K562 (cell line): Measurements from ENCODE around the gene COX18. TPM values are rescaled to one million over a fixed set of nuclear protein-coding genes. Genes with fewer than 3 reads are reported as not detected.

Experiments
- ASH1L ChIP-seq: fragments of 450-650 bp; IDR thresholded peaks from 2 replicates; pipeline ENCODE4 v1.6.1; 2018; ENCODE audit warnings: borderline replicate concordance, mild to moderate bottlenecking, low read depth; ENCODE audit not compliant: partially characterized antibody
- CBX3 ChIP-seq, 2 experiments: IDR thresholded peaks; 1 replicate in 1 of 2; 2 replicates in 1 of 2; pipeline ENCODE4 v1.6.1; 2012; ENCODE audit warnings: inconsistent platforms in 2 of 2, low read length in 2 of 2, borderline replicate concordance in 1 of 2, control low read depth in 1 of 2
- CREBBP ChIP-seq: IDR thresholded peaks from one replicate; pipeline ENCODE4 v1.6.1; 2012; ENCODE audit warnings: low read depth, mild to moderate bottlenecking, control low read depth, inconsistent platforms, low read length
- DACH1 ChIP-seq: fragments of 450-650 bp; IDR thresholded peaks from 2 replicates; pipeline ENCODE4 v1.6.1; 2018; ENCODE audit not compliant: partially characterized antibody
- HEY1 ChIP-seq: fragments of 250-450 bp; sonication (Bioruptor Pico); IDR thresholded peaks from 2 replicates; pipeline ENCODE4 v1.5.0; 2020; ENCODE audit warnings: mild to moderate bottlenecking, moderate library complexity, borderline replicate concordance
- JUND ChIP-seq, 2 experiments: IDR thresholded peaks; 2 replicates in 1 of 2; 3 replicates in 1 of 2; pipeline ENCODE4 v1.6.1; 2011; ENCODE audit warnings: borderline replicate concordance in 2 of 2, low read depth in 2 of 2, low read length in 2 of 2, improper control_type of control experiment in 1 of 2, missing biosample characterization in 1 of 2, missing genetic modification characterization in 1 of 2, missing genetic modification reagents in 1 of 2
- NFE2 ChIP-seq: IDR thresholded peaks from 2 replicates; pipeline ENCODE4 v1.6.1; 2014; ENCODE audit warnings: antibody characterized with exemption, low read depth
- POLR2H ChIP-seq: IDR thresholded peaks from 2 replicates; pipeline ENCODE4 v1.6.1; 2016; ENCODE audit warnings: missing genetic modification characterization, low read depth, mild to moderate bottlenecking, control low read depth, missing compliant biosample characterization, moderate library complexity
- POU5F1 ChIP-seq: fragments of 150-350 bp; IDR thresholded peaks from 2 replicates; pipeline ENCODE4 v1.6.1; 2014; ENCODE audit warnings: borderline replicate concordance, low read length, low read depth, mild to moderate bottlenecking; ENCODE audit not compliant: partially characterized antibody
- TAF9B ChIP-seq: fragments of 450-650 bp; IDR thresholded peaks from 2 replicates; pipeline ENCODE4 v1.6.1; 2018; ENCODE audit warnings: mild to moderate bottlenecking; ENCODE audit not compliant: partially characterized antibody
- TSC22D4 ChIP-seq: fragments of 450-650 bp; IDR thresholded peaks from 2 replicates; pipeline ENCODE4 v1.6.1; 2016; ENCODE audit warnings: missing genetic modification characterization, missing biosample characterization, control low read depth
- ZNF140 ChIP-seq: fragments of 250-450 bp; sonication (Bioruptor Pico); IDR thresholded peaks from 2 replicates; pipeline ENCODE4 v1.8.0; 2021; ENCODE audit warnings: moderate library complexity, mild to moderate bottlenecking, inconsistent platforms
- ZNF347 ChIP-seq: fragments of 450-650 bp; formaldehyde crosslinking; IDR thresholded peaks from 2 replicates; pipeline ENCODE4 v1.4.0; 2020; ENCODE audit warnings: low read depth, mild to moderate bottlenecking, moderate library complexity
- polyA plus RNA-seq, 8 experiments: library from polyadenylated mRNA; depleted of rRNA in 4 of 8; stranded (reverse) in 5 of 8; unstranded in 3 of 8; fragments of >200 nt; fragmentation: Nextera tagmentation in 2 of 8; fragmentation: Illumina TruSeq in 1 of 8; extraction: Ambion mirVana in 2 of 8; extraction: Trizol in 1 of 8; gene quantifications; 2 replicates each; pipeline versions ENCODE4 v1.2.1 to v1.2.3, GENCODE V29; 2011 to 2014; ENCODE audit warnings: inconsistent platforms in 1 of 8, missing spikeins in 1 of 8
- total RNA-seq, 7 experiments: library from RNA; depleted of rRNA in 6 of 7; stranded (reverse); fragments of >200 nt in 6 of 7; fragmentation: Illumina TruSeq in 2 of 7; extraction: Trizol in 2 of 7; gene quantifications; 2 replicates each; pipeline versions ENCODE4 v1.2.1 to v1.2.3, GENCODE V29; 2011 to 2021; ENCODE audit warnings: low replicate concordance in 1 of 7
- TF ChIP-seq, protein P1 (sequence below): sonication (generic); formaldehyde crosslinking; IDR thresholded peaks from 2 replicates; pipeline ENCODE4 v1.8.0; 2022; ENCODE audit warnings: mild to moderate bottlenecking, low read depth, missing genetic modification reagents
- TF ChIP-seq, protein P2 (sequence below): IDR thresholded peaks from 2 replicates; pipeline ENCODE4 v1.6.1; 2016; ENCODE audit warnings: missing genetic modification characterization, missing compliant biosample characterization
- TF ChIP-seq, protein P3 (sequence below), 2 experiments: IDR thresholded peaks; 2 replicates each; pipeline ENCODE4 v1.6.1; 2012; ENCODE audit warnings: improper control_type of control experiment in 2 of 2, low read depth in 2 of 2, low read length in 2 of 2, borderline replicate concordance in 1 of 2
- TF ChIP-seq, protein P4 (sequence below): sonication (generic); formaldehyde crosslinking; IDR thresholded peaks from 2 replicates; pipeline ENCODE4 v1.8.1; 2023; ENCODE audit warnings: mild to moderate bottlenecking, missing genetic modification reagents

COX18 gene
- total and polyA plus RNA-seq, 9 of the 15 experiments (the other 6 are each of a cell fraction or from before 2014, with no cell fraction given): 7.0 to 21.3 (median 14.7) TPM

DNA sequence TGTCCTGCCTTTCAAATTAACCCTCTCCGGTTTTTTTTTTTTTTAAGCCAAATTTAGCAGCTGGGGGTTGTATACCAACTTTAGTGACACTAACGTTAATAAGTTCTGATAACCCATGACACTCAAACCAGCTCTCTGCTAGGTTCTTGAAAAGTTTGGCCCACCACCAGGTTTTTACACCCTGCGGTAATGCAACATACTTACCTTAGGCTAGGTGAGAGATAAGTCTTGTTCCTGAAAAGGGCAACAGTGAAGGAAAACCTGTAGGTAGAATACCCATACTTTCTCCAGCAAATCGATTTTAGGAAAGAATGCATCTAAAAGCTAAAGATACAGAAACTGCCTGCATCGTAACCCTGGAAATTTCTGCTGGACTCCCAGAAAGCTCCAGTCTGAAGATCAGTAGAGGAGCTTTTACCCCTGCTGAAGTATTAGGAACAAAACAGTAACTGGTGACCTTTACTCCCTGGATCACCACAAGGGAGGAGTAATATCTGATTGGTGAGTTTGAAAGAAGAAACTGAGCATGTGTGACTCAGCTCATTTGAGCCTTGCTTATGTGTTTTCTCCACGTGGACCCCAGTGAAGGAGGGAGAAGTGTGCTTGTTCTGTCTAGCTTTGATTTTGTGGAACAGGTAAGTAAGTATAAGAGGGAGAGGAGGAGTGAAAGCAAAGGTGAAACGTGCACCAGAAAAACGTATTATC, 34.4 kb upstream of the COX18 start (continued):
- TF ChIP-seq CBX3 (IDR thresholded peaks at IDR 0.05; ENCODE audit: borderline replicate concordance in 1 of 2, low read length in 2 of 2): peak in 1 of 2 experiments; percentile 58; a peak in 1 of 3 replicates
- no peak for TF ChIP-seq DACH1
- no peak for TF ChIP-seq POLR2H (tag)
- TF ChIP-seq, protein P1, sequence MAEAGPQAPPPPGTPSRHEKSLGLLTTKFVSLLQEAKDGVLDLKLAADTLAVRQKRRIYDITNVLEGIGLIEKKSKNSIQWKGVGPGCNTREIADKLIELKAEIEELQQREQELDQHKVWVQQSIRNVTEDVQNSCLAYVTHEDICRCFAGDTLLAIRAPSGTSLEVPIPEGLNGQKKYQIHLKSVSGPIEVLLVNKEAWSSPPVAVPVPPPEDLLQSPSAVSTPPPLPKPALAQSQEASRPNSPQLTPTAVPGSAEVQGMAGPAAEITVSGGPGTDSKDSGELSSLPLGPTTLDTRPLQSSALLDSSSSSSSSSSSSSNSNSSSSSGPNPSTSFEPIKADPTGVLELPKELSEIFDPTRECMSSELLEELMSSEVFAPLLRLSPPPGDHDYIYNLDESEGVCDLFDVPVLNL: no peak
- TF ChIP-seq, protein P2, sequence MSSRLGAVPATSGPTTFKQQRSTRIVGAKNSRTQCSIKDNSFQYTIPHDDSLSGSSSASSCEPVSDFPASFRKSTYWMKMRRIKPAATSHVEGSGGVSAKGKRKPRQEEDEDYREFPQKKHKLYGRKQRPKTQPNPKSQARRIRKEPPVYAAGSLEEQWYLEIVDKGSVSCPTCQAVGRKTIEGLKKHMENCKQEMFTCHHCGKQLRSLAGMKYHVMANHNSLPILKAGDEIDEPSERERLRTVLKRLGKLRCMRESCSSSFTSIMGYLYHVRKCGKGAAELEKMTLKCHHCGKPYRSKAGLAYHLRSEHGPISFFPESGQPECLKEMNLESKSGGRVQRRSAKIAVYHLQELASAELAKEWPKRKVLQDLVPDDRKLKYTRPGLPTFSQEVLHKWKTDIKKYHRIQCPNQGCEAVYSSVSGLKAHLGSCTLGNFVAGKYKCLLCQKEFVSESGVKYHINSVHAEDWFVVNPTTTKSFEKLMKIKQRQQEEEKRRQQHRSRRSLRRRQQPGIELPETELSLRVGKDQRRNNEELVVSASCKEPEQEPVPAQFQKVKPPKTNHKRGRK (tag): no peak
- no peak for TF ChIP-seq ZNF140 (CRISPR knock-in tag)
- TF ChIP-seq NFE2: peak; percentile 92
- no peak for TF ChIP-seq JUND (IDR thresholded peaks at IDR 0.05; ENCODE audit: borderline replicate concordance, low read depth, low read length)
- TF ChIP-seq JUND (tag; IDR thresholded peaks at IDR 0.05; ENCODE audit: borderline replicate concordance, low read depth, low read length): peak; percentile 46; the same call in 1 of the 3 replicates
- TF ChIP-seq, protein P3, sequence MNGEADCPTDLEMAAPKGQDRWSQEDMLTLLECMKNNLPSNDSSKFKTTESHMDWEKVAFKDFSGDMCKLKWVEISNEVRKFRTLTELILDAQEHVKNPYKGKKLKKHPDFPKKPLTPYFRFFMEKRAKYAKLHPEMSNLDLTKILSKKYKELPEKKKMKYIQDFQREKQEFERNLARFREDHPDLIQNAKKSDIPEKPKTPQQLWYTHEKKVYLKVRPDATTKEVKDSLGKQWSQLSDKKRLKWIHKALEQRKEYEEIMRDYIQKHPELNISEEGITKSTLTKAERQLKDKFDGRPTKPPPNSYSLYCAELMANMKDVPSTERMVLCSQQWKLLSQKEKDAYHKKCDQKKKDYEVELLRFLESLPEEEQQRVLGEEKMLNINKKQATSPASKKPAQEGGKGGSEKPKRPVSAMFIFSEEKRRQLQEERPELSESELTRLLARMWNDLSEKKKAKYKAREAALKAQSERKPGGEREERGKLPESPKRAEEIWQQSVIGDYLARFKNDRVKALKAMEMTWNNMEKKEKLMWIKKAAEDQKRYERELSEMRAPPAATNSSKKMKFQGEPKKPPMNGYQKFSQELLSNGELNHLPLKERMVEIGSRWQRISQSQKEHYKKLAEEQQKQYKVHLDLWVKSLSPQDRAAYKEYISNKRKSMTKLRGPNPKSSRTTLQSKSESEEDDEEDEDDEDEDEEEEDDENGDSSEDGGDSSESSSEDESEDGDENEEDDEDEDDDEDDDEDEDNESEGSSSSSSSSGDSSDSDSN (IDR thresholded peaks at IDR 0.05; ENCODE audit: borderline replicate concordance in 1 of 2, low read depth in 2 of 2, low read length in 2 of 2): no peak
- TF ChIP-seq ZNF347 (CRISPR knock-in tag): no peak
- TF ChIP-seq POU5F1: no peak
- no peak for TF ChIP-seq TAF9B
- TF ChIP-seq, protein P4, sequence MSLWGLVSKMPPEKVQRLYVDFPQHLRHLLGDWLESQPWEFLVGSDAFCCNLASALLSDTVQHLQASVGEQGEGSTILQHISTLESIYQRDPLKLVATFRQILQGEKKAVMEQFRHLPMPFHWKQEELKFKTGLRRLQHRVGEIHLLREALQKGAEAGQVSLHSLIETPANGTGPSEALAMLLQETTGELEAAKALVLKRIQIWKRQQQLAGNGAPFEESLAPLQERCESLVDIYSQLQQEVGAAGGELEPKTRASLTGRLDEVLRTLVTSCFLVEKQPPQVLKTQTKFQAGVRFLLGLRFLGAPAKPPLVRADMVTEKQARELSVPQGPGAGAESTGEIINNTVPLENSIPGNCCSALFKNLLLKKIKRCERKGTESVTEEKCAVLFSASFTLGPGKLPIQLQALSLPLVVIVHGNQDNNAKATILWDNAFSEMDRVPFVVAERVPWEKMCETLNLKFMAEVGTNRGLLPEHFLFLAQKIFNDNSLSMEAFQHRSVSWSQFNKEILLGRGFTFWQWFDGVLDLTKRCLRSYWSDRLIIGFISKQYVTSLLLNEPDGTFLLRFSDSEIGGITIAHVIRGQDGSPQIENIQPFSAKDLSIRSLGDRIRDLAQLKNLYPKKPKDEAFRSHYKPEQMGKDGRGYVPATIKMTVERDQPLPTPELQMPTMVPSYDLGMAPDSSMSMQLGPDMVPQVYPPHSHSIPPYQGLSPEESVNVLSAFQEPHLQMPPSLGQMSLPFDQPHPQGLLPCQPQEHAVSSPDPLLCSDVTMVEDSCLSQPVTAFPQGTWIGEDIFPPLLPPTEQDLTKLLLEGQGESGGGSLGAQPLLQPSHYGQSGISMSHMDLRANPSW (CRISPR knock-in tag): no peak
- no peak for TF ChIP-seq ASH1L
- no peak for TF ChIP-seq TSC22D4
- TF ChIP-seq CREBBP: no peak
- TF ChIP-seq HEY1: no peak
